SU-DHL-6 (cell line): Measurements from ENCODE around the gene DSG3.

Experiments used
- H2AFZ ChIP-seq: fragments of 200-600 bp; sonication (generic); 2 replicates; pipeline ENCODE4 v1.6.1; 2014; ENCODE audit warnings: low read depth, mild to moderate bottlenecking, moderate library complexity, mixed read lengths, antibody characterized with exemption, low read length; ENCODE audit not compliant: severe bottlenecking
- H3F3A ChIP-seq: fragments of 200-600 bp; shearing (Covaris generic); 2 replicates; pipeline ENCODE4 v1.6.0; 2016; ENCODE audit warnings: antibody characterized with exemption, mild to moderate bottlenecking; ENCODE audit not compliant: insufficient read depth
- H3K27ac ChIP-seq: fragments of 200-600 bp; sonication (generic); 2 replicates; pipeline ENCODE4 v1.5.1; 2016; ENCODE audit warnings: low read depth, mild to moderate bottlenecking, low read length, moderate library complexity, mixed read lengths
- H3K27me3 ChIP-seq: fragments of 200-600 bp; sonication (generic), shearing (Covaris generic); 2 replicates; pipeline ENCODE4 v1.6.0; 2014; ENCODE audit warnings: mild to moderate bottlenecking, low read length
- H3K36me3 ChIP-seq: fragments of 200-600 bp; sonication (generic); 2 replicates; pipeline ENCODE4 v1.6.1; 2014; ENCODE audit warnings: mild to moderate bottlenecking, low read length, mixed read lengths
- H3K4me2 ChIP-seq: fragments of 300-600, 200-600 bp; shearing (Covaris generic), sonication (generic); 2 replicates; pipeline ENCODE4 v1.6.0; 2014; ENCODE audit warnings: low read length, low read depth, mild to moderate bottlenecking; ENCODE audit not compliant: poor library complexity, severe bottlenecking
- H3K4me3 ChIP-seq: fragments of 200-600 bp; sonication (generic); 2 replicates; pipeline ENCODE4 v1.5.1; 2014; ENCODE audit warnings: antibody characterized with exemption, low read length, mild to moderate bottlenecking, mixed read lengths; ENCODE audit not compliant: insufficient read depth, poor library complexity, severe bottlenecking
- H3K79me2 ChIP-seq: fragments of 200-600 bp; sonication (generic); 2 replicates; pipeline ENCODE4 v1.6.1; 2014; ENCODE audit warnings: mild to moderate bottlenecking, low read length, moderate library complexity; ENCODE audit not compliant: insufficient read depth
- H3K9ac ChIP-seq: fragments of 200-600 bp; sonication (generic); 2 replicates; pipeline ENCODE4 v1.7.0; 2014; ENCODE audit warnings: mild to moderate bottlenecking, low read length
- H3K9me2 ChIP-seq: fragments of 200-600 bp; sonication (generic); replicated peaks from 2 replicates; pipeline ENCODE4 v1.6.1; 2014; ENCODE audit warnings: low read length; ENCODE audit not compliant: insufficient read depth
- H3K9me3 ChIP-seq: fragments of 200-600 bp; sonication (generic); 2 replicates; pipeline ENCODE4 v1.6.1; 2014; ENCODE audit warnings: low read length, mixed read lengths; ENCODE audit not compliant: insufficient read depth
- H4K20me1 ChIP-seq: fragments of 200-600 bp; sonication (generic); 2 replicates; pipeline ENCODE4 v1.6.1; 2014; ENCODE audit warnings: low read depth, mild to moderate bottlenecking, antibody characterized with exemption, low read length, moderate library complexity, mixed read lengths
- EZH2phosphoT487 ChIP-seq: fragments of 200-600 bp; sonication (generic), shearing (Covaris generic); conservative IDR thresholded peaks from 2 replicates; pipeline ENCODE4 v1.6.1; 2018; ENCODE audit warnings: mild to moderate bottlenecking, antibody characterized with exemption, low read length, moderate library complexity, mixed read lengths
- TF ChIP-seq, protein P1 (sequence below): fragments of 200-600 bp; sonication (generic); IDR thresholded peaks from one replicate; pipeline ENCODE4 v1.5.1; 2017; ENCODE audit warnings: antibody characterized with exemption, mild to moderate bottlenecking, low read length, moderate library complexity; ENCODE audit not compliant: insufficient read depth, poor library complexity, severe bottlenecking

The DSG3 gene

DNA sequence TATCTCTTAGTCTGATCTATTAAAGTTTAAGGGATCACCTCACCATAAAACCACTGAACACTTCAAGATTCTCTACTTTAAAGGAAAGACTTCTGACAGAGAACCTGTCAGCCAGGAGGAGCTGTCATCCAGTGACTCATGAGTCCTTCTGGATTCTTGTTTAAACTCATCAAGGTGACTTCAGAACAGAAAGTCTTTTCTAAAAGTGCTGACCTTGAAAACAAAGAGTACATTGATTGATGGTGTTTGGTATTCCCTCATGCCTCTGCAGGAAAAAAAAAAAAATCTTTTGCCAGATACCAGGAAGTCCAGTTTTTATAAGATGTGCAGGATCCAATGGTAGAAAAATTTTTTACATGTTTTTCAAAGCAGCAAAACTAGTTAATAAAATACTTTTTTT lies 62.8 kb downstream of the DSG3 start:
- no peaks in the 10 kb centered on the region for H3F3A ChIP-seq
- no peaks in the 10 kb centered on the region for H3K9me2 ChIP-seq
- no peaks in the 10 kb centered on the region for H4K20me1 ChIP-seq
- no peak overlapping the region for H2AFZ ChIP-seq
- H3K4me3 ChIP-seq = no peak overlapping the region
- H3K4me2 ChIP-seq = no peak overlapping the region
- H3K79me2 ChIP-seq = no peaks in the 10 kb centered on the region
- H3K27ac ChIP-seq = no peak overlapping the region
- H3K36me3 ChIP-seq = no peaks in the 10 kb centered on the region
- H3K27me3 ChIP-seq = no peaks in the 10 kb centered on the region
- no peaks in the 10 kb centered on the region for H3K9me3 ChIP-seq
- no peak for TF ChIP-seq EZH2phosphoT487
- no peak overlapping the region for H3K9ac ChIP-seq

DNA sequence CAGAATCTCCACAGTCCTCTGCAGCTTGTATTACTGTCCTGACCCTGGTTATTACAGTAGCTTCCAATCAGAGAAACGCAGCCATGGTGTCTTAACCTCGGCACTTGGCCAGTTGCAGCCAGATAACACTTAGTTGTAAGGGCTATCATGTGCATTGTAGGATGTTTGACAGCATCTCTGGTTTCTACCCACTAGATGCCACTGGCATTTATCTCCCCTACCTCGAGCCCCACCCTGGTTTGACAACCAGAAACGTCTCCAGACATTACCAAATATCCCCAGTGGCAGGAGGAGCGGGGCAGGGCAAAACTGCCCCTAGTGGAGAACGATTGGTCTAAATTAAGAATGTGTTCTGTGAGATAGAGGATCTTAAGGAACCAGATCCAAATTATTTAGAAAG lies 63.6 kb downstream of the DSG3 start:
- TF ChIP-seq, protein P1, sequence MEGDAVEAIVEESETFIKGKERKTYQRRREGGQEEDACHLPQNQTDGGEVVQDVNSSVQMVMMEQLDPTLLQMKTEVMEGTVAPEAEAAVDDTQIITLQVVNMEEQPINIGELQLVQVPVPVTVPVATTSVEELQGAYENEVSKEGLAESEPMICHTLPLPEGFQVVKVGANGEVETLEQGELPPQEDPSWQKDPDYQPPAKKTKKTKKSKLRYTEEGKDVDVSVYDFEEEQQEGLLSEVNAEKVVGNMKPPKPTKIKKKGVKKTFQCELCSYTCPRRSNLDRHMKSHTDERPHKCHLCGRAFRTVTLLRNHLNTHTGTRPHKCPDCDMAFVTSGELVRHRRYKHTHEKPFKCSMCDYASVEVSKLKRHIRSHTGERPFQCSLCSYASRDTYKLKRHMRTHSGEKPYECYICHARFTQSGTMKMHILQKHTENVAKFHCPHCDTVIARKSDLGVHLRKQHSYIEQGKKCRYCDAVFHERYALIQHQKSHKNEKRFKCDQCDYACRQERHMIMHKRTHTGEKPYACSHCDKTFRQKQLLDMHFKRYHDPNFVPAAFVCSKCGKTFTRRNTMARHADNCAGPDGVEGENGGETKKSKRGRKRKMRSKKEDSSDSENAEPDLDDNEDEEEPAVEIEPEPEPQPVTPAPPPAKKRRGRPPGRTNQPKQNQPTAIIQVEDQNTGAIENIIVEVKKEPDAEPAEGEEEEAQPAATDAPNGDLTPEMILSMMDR = no peak
- TF ChIP-seq EZH2phosphoT487 = no peak
- no peaks in the 10 kb centered on the region for H3K9me3 ChIP-seq
- H3K36me3 ChIP-seq = no peaks in the 10 kb centered on the region
- H3F3A ChIP-seq = no peaks in the 10 kb centered on the region
- H2AFZ ChIP-seq = no peak overlapping the region
- no peak overlapping the region for H3K9ac ChIP-seq
- no peak overlapping the region for H3K4me3 ChIP-seq
- no peaks in the 10 kb centered on the region for H3K9me2 ChIP-seq
- no peaks in the 10 kb centered on the region for H3K79me2 ChIP-seq
- no peaks in the 10 kb centered on the region for H4K20me1 ChIP-seq
- H3K4me2 ChIP-seq = no peak overlapping the region
- no peaks in the 10 kb centered on the region for H3K27me3 ChIP-seq
- no peak overlapping the region for H3K27ac ChIP-seq

DNA sequence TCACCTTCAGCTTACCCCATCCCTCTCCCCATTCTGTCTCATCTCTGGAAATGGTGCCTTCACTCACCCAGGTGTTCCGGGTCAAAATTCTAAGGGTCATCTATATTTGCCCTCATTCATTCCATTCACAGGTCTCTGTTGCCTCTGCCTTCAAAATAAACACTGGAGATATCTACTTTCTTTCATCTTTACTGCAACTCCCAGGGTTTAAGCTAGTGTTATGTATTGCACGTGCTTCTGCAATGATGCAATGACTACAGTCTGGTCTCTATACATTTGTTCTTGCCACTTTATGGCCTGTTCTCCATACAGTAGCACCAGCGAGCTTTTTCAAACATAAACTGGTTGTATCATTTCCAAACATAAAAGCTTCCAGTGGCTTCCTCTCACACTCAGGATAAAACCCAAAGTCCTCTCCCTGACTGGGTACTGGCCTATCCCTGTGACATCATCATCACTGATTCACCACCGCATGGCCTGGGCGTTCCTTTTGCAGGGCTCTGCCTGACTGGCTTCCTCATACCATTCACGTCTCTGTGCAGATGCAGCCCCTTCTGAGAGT lies 64.7 kb downstream of the DSG3 start:
- H3K9me3 ChIP-seq = no peaks in the 10 kb centered on the region
- H3K79me2 ChIP-seq = no peaks in the 10 kb centered on the region
- H2AFZ ChIP-seq = no peak overlapping the region
- H3K4me2 ChIP-seq = no peak overlapping the region
- TF ChIP-seq, protein P1 = no peak
- no peak for TF ChIP-seq EZH2phosphoT487
- no peak overlapping the region for H3K27ac ChIP-seq
- H3K36me3 ChIP-seq = no peaks in the 10 kb centered on the region
- H3K4me3 ChIP-seq = no peak overlapping the region
- H3K27me3 ChIP-seq = no peaks in the 10 kb centered on the region
- no peaks in the 10 kb centered on the region for H3K9me2 ChIP-seq
- H3F3A ChIP-seq = no peaks in the 10 kb centered on the region
- no peak overlapping the region for H3K9ac ChIP-seq
- H4K20me1 ChIP-seq = no peaks in the 10 kb centered on the region

DNA sequence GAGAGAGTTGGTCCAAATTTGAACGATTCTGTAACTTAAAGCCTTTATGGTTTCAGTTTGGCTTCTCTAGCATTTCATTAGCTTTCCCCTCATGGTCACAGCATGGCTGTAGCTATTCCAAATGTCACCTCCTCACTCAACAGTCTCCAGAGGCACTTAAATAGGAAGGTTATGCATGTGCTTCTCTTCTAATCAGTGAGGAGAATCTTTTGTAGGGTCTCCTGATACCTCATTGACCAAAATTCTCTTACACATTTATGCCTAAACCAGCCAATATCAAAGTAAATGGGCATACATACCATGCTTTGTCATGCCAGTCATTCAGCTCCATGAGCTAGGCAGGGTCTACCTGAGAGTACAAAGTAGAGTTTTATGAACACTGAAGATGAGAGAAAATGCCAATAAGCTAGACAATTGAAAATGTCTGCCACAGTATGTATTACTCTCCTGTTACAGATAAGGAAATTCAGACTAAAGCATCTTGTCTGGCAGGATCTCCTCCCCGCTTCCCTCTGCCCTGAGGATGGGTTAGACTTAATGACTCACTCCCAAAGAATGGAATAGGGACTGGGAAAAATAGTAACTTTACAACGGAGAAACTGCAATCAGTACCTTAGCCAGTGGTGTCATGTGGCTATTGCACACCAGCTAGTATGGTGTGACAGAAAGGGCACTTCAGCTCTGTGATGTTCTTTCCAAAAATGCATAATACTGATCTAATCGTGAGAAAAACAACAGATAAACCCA lies 65.8 kb downstream of the DSG3 start:
- H3K36me3 ChIP-seq = no peaks in the 10 kb centered on the region
- no peaks in the 10 kb centered on the region for H3K9me2 ChIP-seq
- H3K27me3 ChIP-seq = no peaks in the 10 kb centered on the region
- no peaks in the 10 kb centered on the region for H4K20me1 ChIP-seq
- H3K4me3 ChIP-seq = no peak overlapping the region
- TF ChIP-seq, protein P1 = no peak
- no peak for TF ChIP-seq EZH2phosphoT487
- H3K4me2 ChIP-seq = no peak overlapping the region
- H2AFZ ChIP-seq = no peak overlapping the region
- H3K9ac ChIP-seq = no peak overlapping the region
- H3K9me3 ChIP-seq = no peaks in the 10 kb centered on the region
- H3K27ac ChIP-seq = no peak overlapping the region
- no peaks in the 10 kb centered on the region for H3F3A ChIP-seq
- no peaks in the 10 kb centered on the region for H3K79me2 ChIP-seq
